Endothelial cell of umbilical vein (primary cell): ENCODE data around the gene CACNA1C. TPM values are rescaled to one million over a fixed set of nuclear protein-coding genes. Genes with fewer than 3 reads are reported as not detected.

Source experiments
- BruUV-seq: library from RNA; stranded (reverse); fragments of 400-500 nt; replicated peaks from 2 replicates; lab custom pipeline; 2021; lab: Mats Ljungman, UMichigan
- CTCF ChIA-PET: fragments of 300-600, 350-600 bp; sonication (Branson Sonifier 250); formaldehyde crosslinking; loops from one replicate; lab custom pipeline; 2021; ENCODE audit warnings: antibody characterized with exemption, inconsistent platforms; lab: Charles Lee
- POLR2A ChIA-PET: fragments of 300-600, 350-600 bp; sonication (Branson Sonifier 250); formaldehyde crosslinking; loops from one replicate; lab custom pipeline; 2021; ENCODE audit warnings: antibody characterized with exemption, inconsistent platforms; lab: Charles Lee
- DNase-seq: peaks from one replicate; pipeline ENCODE4 v3.0.0-alpha.2; 2011; ENCODE audit warnings: low read depth, low spot score
- FAIRE-seq: peaks from 2 replicates; lab custom pipeline; 2011; peaks lifted over from hg19 to GRCh38; lab: Jason Lieb, UNC
- H2AFZ ChIP-seq: 2 replicates; pipeline ENCODE4 v1.6.0; 2012; ENCODE audit warnings: low read depth, low read length, control low read depth, inconsistent platforms
- H3K27ac ChIP-seq: 2 replicates; pipeline ENCODE4 v1.5.1; 2011; ENCODE audit warnings: low read depth, mild to moderate bottlenecking, control low read depth, low read length, moderate library complexity; ENCODE audit not compliant: insufficient read depth
- H3K27me3 ChIP-seq, 2 experiments: 2 replicates each; pipeline versions ENCODE4 v1.6.0 to v1.6.1; 2011; ENCODE audit warnings: low read length in 2 of 2, mixed read lengths in 1 of 2; ENCODE audit not compliant: control insufficient read depth in 2 of 2, insufficient read depth in 2 of 2
- H3K36me3 ChIP-seq, 2 experiments: 2 replicates in 1 of 2; 3 replicates in 1 of 2; pipeline ENCODE4 v1.5.1; 2011; ENCODE audit warnings: low read length in 2 of 2, mild to moderate bottlenecking in 1 of 2, moderate library complexity in 1 of 2; ENCODE audit not compliant: control insufficient read depth in 2 of 2, insufficient read depth in 2 of 2; ENCODE audit errors: extremely low read depth in 1 of 2
- H3K4me1 ChIP-seq: 3 replicates; pipeline ENCODE4 v1.5.1; 2011; ENCODE audit warnings: mild to moderate bottlenecking, low read length; ENCODE audit not compliant: control insufficient read depth, insufficient read depth; ENCODE audit errors: extremely low read depth
- H3K4me2 ChIP-seq: 2 replicates; pipeline ENCODE4 v1.6.1; 2011; ENCODE audit warnings: low read length, control low read depth, mixed read lengths; ENCODE audit not compliant: insufficient read depth
- H3K4me3 ChIP-seq, 3 experiments: fragments of 200-600 bp in 1 of 3; sonication (generic), shearing (Covaris generic) in 1 of 3; replicated peaks in 1 of 3; 2 replicates each; pipeline ENCODE4 v1.5.1; 2011 to 2016; ENCODE audit warnings: control low read depth in 3 of 3, low read length in 3 of 3, mild to moderate bottlenecking in 2 of 3, inconsistent platforms in 1 of 3, low read depth in 1 of 3, moderate library complexity in 1 of 3; ENCODE audit not compliant: insufficient read depth in 1 of 3
- H3K79me2 ChIP-seq: 2 replicates; pipeline ENCODE4 v1.6.0; 2012; ENCODE audit warnings: low read length, inconsistent platforms; ENCODE audit not compliant: control insufficient read depth, insufficient read depth
- H3K9ac ChIP-seq: replicated peaks from 2 replicates; pipeline ENCODE3; 2011; ENCODE audit warnings: low read length, control low read depth; ENCODE audit not compliant: insufficient read depth; ENCODE audit errors: extremely low read depth
- H3K9me1 ChIP-seq: replicated peaks from 3 replicates; pipeline ENCODE4 v1.6.0; 2011; ENCODE audit warnings: mild to moderate bottlenecking, low read length; ENCODE audit not compliant: control insufficient read depth, insufficient read depth; ENCODE audit errors: extremely low read depth
- H3K9me3 ChIP-seq: replicated peaks from 2 replicates; pipeline ENCODE4 v1.5.1; 2012; ENCODE audit warnings: low read length, inconsistent platforms; ENCODE audit not compliant: control insufficient read depth, insufficient read depth
- H4K20me1 ChIP-seq: replicated peaks from 2 replicates; pipeline ENCODE3; 2011; ENCODE audit warnings: mild to moderate bottlenecking, low read length; ENCODE audit not compliant: control insufficient read depth, insufficient read depth; ENCODE audit errors: extremely low read depth
- EZH2 ChIP-seq: IDR thresholded peaks from 2 replicates; pipeline ENCODE4 v1.6.1; 2012; ENCODE audit warnings: borderline replicate concordance, low read depth, mild to moderate bottlenecking, moderate library complexity, low read length, inconsistent platforms; ENCODE audit not compliant: severe bottlenecking
- FOS ChIP-seq: IDR thresholded peaks from 2 replicates; pipeline ENCODE4 v1.6.1; 2011; ENCODE audit warnings: mild to moderate bottlenecking, low read length, moderate library complexity, borderline replicate concordance; ENCODE audit not compliant: insufficient read depth
- GATA2 ChIP-seq: IDR thresholded peaks from 2 replicates; pipeline ENCODE4 v1.7.0; 2011; ENCODE audit warnings: low read depth, mild to moderate bottlenecking, moderate library complexity, mixed read lengths, low read length; ENCODE audit not compliant: insufficient read length, insufficient read depth
- JUN ChIP-seq: IDR thresholded peaks from 2 replicates; pipeline ENCODE4 v1.6.1; 2011; ENCODE audit warnings: borderline replicate concordance, low read depth; ENCODE audit not compliant: insufficient read length, insufficient read depth
- MYC ChIP-seq: IDR thresholded peaks from one replicate; pipeline ENCODE4 v1.6.1; 2011; ENCODE audit warnings: mild to moderate bottlenecking, low read depth, low read length
- POLR2A ChIP-seq: IDR thresholded peaks from 2 replicates; pipeline ENCODE4 v1.6.1; 2012; ENCODE audit warnings: low read depth, mild to moderate bottlenecking, control low read depth, low read length
- POLR2AphosphoS5 ChIP-seq: IDR thresholded peaks from 2 replicates; pipeline ENCODE4 v1.6.1; 2012; ENCODE audit warnings: low read depth, mild to moderate bottlenecking, control low read depth, low read length, moderate library complexity; ENCODE audit not compliant: insufficient read depth
- dilution Hi-C: fragments of 300-500 bp; cut with MboI; formaldehyde crosslinking; loops from one replicate; pipeline ENCODE4 v1.15.0; 2019; ENCODE audit warnings: low sequenced_read_pairs; ENCODE audit not compliant: extremely low pct_ligation_motif_present
- intact Hi-C: fragments of 100-400 bp; cut with micrococcal nuclease; formaldehyde crosslinking; loops from one replicate; pipeline ENCODE4 v1.10.0; 2022
- polyA plus RNA-seq, 4 experiments: library from polyadenylated mRNA; depleted of rRNA in 3 of 4; stranded (reverse) in 3 of 4; unstranded in 1 of 4; fragments of >200 nt; gene quantifications; 2 replicates each; pipeline versions ENCODE4 v1.2.1 to v1.2.3, GENCODE V29; 2011 to 2012; ENCODE audit warnings: missing spikeins in 1 of 4
- total RNA-seq: library from RNA; stranded (reverse); gene quantifications from 2 replicates; pipeline ENCODE4 v1.2.3, GENCODE V29; 2021
- TF ChIP-seq, protein P1 (sequence below), 2 donors: IDR thresholded peaks; 1 replicate in 1 of 2; 2 replicates in 1 of 2; pipeline ENCODE4 v1.5.1; 2011; ENCODE audit warnings: low read length in 2 of 2, mild to moderate bottlenecking in 2 of 2, moderate library complexity in 2 of 2, control low read depth in 1 of 2, inconsistent platforms in 1 of 2, low read depth in 1 of 2; ENCODE audit not compliant: insufficient read depth in 1 of 2; ENCODE audit errors: extremely low read depth in 1 of 2
- TF ChIP-seq, protein P2 (sequence below): IDR thresholded peaks from 2 replicates; pipeline ENCODE4 v1.6.1; 2011; ENCODE audit not compliant: insufficient read depth, insufficient read length

Gene CACNA1C
- total and polyA plus RNA-seq, 2 donors (not counting 3 experiments of a cell fraction or from before 2014, with no cell fraction given), result not detected

- FAIRE-seq, result no peak
- Histone ChIP-seq H3K4me3 (no peak overlapping the region), H3K4me2 (no peak overlapping the region), H3K4me1 (no peaks in the 10 kb centered on the region), H3K79me2 (no peaks in the 10 kb centered on the region), H3K36me3 (no peaks in the 10 kb centered on the region), H3K27me3 (peaks cover 7 to 16% of the 10 kb centered on the region in 2 experiments), H3K27ac (no peak overlapping the region), H3K9me3 (no peaks in the 10 kb centered on the region), H3K9ac (no peak overlapping the region), H4K20me1 (no peaks in the 10 kb centered on the region), H2AFZ (no peak overlapping the region), H3K9me1 (no peaks in the 10 kb centered on the region)
- TF ChIP-seq, protein P1, sequence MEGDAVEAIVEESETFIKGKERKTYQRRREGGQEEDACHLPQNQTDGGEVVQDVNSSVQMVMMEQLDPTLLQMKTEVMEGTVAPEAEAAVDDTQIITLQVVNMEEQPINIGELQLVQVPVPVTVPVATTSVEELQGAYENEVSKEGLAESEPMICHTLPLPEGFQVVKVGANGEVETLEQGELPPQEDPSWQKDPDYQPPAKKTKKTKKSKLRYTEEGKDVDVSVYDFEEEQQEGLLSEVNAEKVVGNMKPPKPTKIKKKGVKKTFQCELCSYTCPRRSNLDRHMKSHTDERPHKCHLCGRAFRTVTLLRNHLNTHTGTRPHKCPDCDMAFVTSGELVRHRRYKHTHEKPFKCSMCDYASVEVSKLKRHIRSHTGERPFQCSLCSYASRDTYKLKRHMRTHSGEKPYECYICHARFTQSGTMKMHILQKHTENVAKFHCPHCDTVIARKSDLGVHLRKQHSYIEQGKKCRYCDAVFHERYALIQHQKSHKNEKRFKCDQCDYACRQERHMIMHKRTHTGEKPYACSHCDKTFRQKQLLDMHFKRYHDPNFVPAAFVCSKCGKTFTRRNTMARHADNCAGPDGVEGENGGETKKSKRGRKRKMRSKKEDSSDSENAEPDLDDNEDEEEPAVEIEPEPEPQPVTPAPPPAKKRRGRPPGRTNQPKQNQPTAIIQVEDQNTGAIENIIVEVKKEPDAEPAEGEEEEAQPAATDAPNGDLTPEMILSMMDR (IDR thresholded peaks at IDR 0.05; ENCODE audit: extremely low read depth in 1 of 2, insufficient read depth in 1 of 2, low read depth in 1 of 2, low read length in 2 of 2), result no peak
- TF ChIP-seq FOS, result no peak
- no peak for TF ChIP-seq POLR2A
- no peak for TF ChIP-seq JUN
- no peak for TF ChIP-seq EZH2
- no peak for TF ChIP-seq GATA2
- no peak for TF ChIP-seq POLR2AphosphoS5
- no peak for TF ChIP-seq MYC
- TF ChIP-seq, protein P2, sequence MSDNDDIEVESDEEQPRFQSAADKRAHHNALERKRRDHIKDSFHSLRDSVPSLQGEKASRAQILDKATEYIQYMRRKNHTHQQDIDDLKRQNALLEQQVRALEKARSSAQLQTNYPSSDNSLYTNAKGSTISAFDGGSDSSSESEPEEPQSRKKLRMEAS, result no peak
- no TSS peak for BruUV-seq
- intact Hi-C loops (no loop called here), dilution Hi-C loops (no loop called here)
- CTCF ChIA-PET, result interaction anchor here (0.8 to 1.5 kb wide), 2 partner anchors 10 to 23 kb away, joined by 3 to 4 read pairs; no protein-coding TSS in a partner anchor
- POLR2A ChIA-PET, result no interaction called here
- DNase-seq, result no peak
These were observed 40.9 kb upstream of the CACNA1C start for GRCh38 chr12:2011643-2012607.
